Neural cell (in vitro differentiated cells): Measurements from ENCODE around the gene OSBPL1A. TPM values are rescaled to one million over a fixed set of nuclear protein-coding genes. Genes with fewer than 3 reads are reported as not detected.

Experiments used
- H2AFZ ChIP-seq: fragments of 200-600, 300-800 bp; sonication (generic), shearing (Covaris generic); 2 replicates; pipeline ENCODE4 v1.6.0; 2014; ENCODE audit warnings: low read depth, mild to moderate bottlenecking, antibody characterized with exemption, low read length, moderate library complexity
- H3F3A ChIP-seq: fragments of 200-600 bp; shearing (Covaris generic); 2 replicates; pipeline ENCODE4 v1.6.1; 2016; ENCODE audit warnings: mild to moderate bottlenecking, moderate library complexity, mixed read lengths, antibody characterized with exemption, low read length; ENCODE audit not compliant: insufficient read depth, poor library complexity, severe bottlenecking
- H3K27ac ChIP-seq: fragments of 200-600, 300-800 bp; sonication (generic), shearing (Covaris generic); 2 replicates; pipeline ENCODE4 v1.5.1; 2014; ENCODE audit warnings: mild to moderate bottlenecking, low read length, moderate library complexity
- H3K27me3 ChIP-seq: fragments of 300-800, 200-600 bp; sonication (generic), shearing (Covaris generic); 2 replicates; pipeline ENCODE4 v1.6.0; 2014; ENCODE audit warnings: mild to moderate bottlenecking, low read depth, low read length, moderate library complexity; ENCODE audit not compliant: insufficient read depth
- H3K36me3 ChIP-seq: fragments of 300-800, 200-600 bp; sonication (generic), shearing (Covaris generic); 2 replicates; pipeline ENCODE4 v1.5.1; 2014; ENCODE audit warnings: mild to moderate bottlenecking, antibody characterized with exemption, low read length, moderate library complexity; ENCODE audit not compliant: insufficient read depth
- H3K4me2 ChIP-seq: fragments of 300-800, 200-600 bp; sonication (generic), shearing (Covaris generic); 2 replicates; pipeline ENCODE4 v1.6.0; 2014; ENCODE audit warnings: mild to moderate bottlenecking, low read length
- H3K4me3 ChIP-seq: fragments of 300-800, 200-600 bp; sonication (generic), shearing (Covaris generic); 2 replicates; pipeline ENCODE4 v1.5.1; 2014; ENCODE audit warnings: mild to moderate bottlenecking, low read length, moderate library complexity
- H3K79me2 ChIP-seq: fragments of 200-600 bp; shearing (Covaris generic); replicated peaks from 2 replicates; pipeline ENCODE4 v1.6.0; 2014; ENCODE audit warnings: mild to moderate bottlenecking, low read length, moderate library complexity; ENCODE audit not compliant: insufficient read depth
- H3K9ac ChIP-seq: fragments of 300-800, 200-600 bp; sonication (generic), shearing (Covaris generic); 2 replicates; pipeline ENCODE4 v1.6.1; 2016; ENCODE audit warnings: mild to moderate bottlenecking, low read length, mixed read lengths
- H3K9me2 ChIP-seq: fragments of 200-600 bp; shearing (Covaris generic); 2 replicates; pipeline ENCODE4 v1.6.1; 2016; ENCODE audit warnings: mild to moderate bottlenecking, low read length, mixed read lengths; ENCODE audit not compliant: insufficient read depth
- H3K9me3 ChIP-seq: fragments of 200-600, 300-800 bp; sonication (generic), shearing (Covaris generic); 2 replicates; pipeline ENCODE4 v1.6.1; 2016; ENCODE audit warnings: mild to moderate bottlenecking, mixed run types, low read length, moderate library complexity, mixed read lengths
- H4K20me1 ChIP-seq: fragments of 200-600 bp; shearing (Covaris generic); 2 replicates; pipeline ENCODE4 v1.6.1; 2016; ENCODE audit warnings: mild to moderate bottlenecking, mixed run types; ENCODE audit not compliant: insufficient read depth
- EP300 ChIP-seq: fragments of 450-650 bp; conservative IDR thresholded peaks from 2 replicates; pipeline ENCODE4 v1.6.1; 2014; ENCODE audit warnings: antibody characterized with exemption, mild to moderate bottlenecking, moderate library complexity; ENCODE audit not compliant: poor library complexity, severe bottlenecking
- EZH2 ChIP-seq: fragments of 200-600, 300-800 bp; shearing (Covaris generic), sonication (generic); IDR thresholded peaks from 2 replicates; pipeline ENCODE4 v1.6.1; 2014; ENCODE audit warnings: antibody characterized with exemption, low read length, borderline replicate concordance, mild to moderate bottlenecking; ENCODE audit not compliant: insufficient read depth, poor library complexity, severe bottlenecking
- MXI1 ChIP-seq: fragments of 450-650 bp; conservative IDR thresholded peaks from 2 replicates; pipeline ENCODE4 v1.6.1; 2014; ENCODE audit warnings: antibody characterized with exemption, mild to moderate bottlenecking; ENCODE audit not compliant: poor library complexity, severe bottlenecking
- POLR2AphosphoS5 ChIP-seq: IDR thresholded peaks from 2 replicates; pipeline ENCODE4 v1.6.1; 2012
- RAD21 ChIP-seq: fragments of 450-650 bp; conservative IDR thresholded peaks from 2 replicates; pipeline ENCODE4 v1.6.1; 2014; ENCODE audit warnings: antibody characterized with exemption, mild to moderate bottlenecking, moderate library complexity
- SMC3 ChIP-seq: fragments of 450-650 bp; conservative IDR thresholded peaks from 2 replicates; pipeline ENCODE4 v1.6.1; 2014; ENCODE audit warnings: antibody characterized with exemption, mild to moderate bottlenecking, moderate library complexity; ENCODE audit not compliant: poor library complexity
- TAF1 ChIP-seq: IDR thresholded peaks from 2 replicates; pipeline ENCODE4 v1.6.1; 2012; ENCODE audit warnings: low read depth
- polyA plus RNA-seq: library from polyadenylated mRNA; depleted of rRNA; stranded (reverse); fragments of >200 nt; gene quantifications from 2 replicates; pipeline ENCODE4 v1.2.3, GENCODE V29; 2014
- TF ChIP-seq, protein P1 (sequence below): IDR thresholded peaks from 2 replicates; pipeline ENCODE4 v1.6.1; 2012; ENCODE audit warnings: borderline replicate concordance
- TF ChIP-seq, protein P2 (sequence below): fragments of 450-650 bp; IDR thresholded peaks from 2 replicates; pipeline ENCODE4 v1.5.1; 2014; ENCODE audit warnings: antibody characterized with exemption, mild to moderate bottlenecking, moderate library complexity; ENCODE audit not compliant: poor library complexity, severe bottlenecking

The OSBPL1A gene
- polyA plus RNA-seq, 1 donor from 2014 or later, result 24.9 TPM

DNA sequence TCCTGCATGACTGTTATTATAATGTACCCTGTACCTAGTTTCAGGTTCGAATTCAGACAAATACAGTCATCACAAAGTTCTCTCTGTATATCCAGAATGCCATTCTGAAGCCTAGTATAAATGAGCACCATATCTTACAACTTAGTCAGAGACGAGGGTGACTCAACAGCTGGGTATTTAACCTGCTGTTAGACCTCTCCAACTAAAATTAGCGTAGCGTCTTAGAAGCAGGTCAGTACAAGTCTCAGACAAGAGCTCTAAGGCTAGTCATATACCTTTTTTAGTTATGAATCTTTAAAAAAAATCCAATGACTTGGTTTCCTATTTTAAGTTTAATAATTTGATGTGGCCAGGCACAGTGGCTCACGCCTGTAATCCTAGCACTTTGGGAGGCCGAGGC lies 184.7 kb downstream of the OSBPL1A start:
- Histone ChIP-seq H3K9me3 (no peaks in the 10 kb centered on the region), H3K4me3 (no peak overlapping the region), H3K79me2 (no peaks in the 10 kb centered on the region), H4K20me1 (no peaks in the 10 kb centered on the region), H3K4me2 (no peak overlapping the region), H3K27me3 (no peaks in the 10 kb centered on the region), H3F3A (no peaks in the 10 kb centered on the region), H3K36me3 (no peaks in the 10 kb centered on the region), H2AFZ (no peak overlapping the region), H3K9me2 (no peaks in the 10 kb centered on the region), H3K27ac (no peak overlapping the region), H3K9ac (no peak overlapping the region)
- no peak for TF ChIP-seq EP300
- TF ChIP-seq, protein P1, sequence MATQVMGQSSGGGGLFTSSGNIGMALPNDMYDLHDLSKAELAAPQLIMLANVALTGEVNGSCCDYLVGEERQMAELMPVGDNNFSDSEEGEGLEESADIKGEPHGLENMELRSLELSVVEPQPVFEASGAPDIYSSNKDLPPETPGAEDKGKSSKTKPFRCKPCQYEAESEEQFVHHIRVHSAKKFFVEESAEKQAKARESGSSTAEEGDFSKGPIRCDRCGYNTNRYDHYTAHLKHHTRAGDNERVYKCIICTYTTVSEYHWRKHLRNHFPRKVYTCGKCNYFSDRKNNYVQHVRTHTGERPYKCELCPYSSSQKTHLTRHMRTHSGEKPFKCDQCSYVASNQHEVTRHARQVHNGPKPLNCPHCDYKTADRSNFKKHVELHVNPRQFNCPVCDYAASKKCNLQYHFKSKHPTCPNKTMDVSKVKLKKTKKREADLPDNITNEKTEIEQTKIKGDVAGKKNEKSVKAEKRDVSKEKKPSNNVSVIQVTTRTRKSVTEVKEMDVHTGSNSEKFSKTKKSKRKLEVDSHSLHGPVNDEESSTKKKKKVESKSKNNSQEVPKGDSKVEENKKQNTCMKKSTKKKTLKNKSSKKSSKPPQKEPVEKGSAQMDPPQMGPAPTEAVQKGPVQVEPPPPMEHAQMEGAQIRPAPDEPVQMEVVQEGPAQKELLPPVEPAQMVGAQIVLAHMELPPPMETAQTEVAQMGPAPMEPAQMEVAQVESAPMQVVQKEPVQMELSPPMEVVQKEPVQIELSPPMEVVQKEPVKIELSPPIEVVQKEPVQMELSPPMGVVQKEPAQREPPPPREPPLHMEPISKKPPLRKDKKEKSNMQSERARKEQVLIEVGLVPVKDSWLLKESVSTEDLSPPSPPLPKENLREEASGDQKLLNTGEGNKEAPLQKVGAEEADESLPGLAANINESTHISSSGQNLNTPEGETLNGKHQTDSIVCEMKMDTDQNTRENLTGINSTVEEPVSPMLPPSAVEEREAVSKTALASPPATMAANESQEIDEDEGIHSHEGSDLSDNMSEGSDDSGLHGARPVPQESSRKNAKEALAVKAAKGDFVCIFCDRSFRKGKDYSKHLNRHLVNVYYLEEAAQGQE, result no peak
- no peak for TF ChIP-seq RAD21
- no peak for TF ChIP-seq EZH2
- TF ChIP-seq, protein P2, sequence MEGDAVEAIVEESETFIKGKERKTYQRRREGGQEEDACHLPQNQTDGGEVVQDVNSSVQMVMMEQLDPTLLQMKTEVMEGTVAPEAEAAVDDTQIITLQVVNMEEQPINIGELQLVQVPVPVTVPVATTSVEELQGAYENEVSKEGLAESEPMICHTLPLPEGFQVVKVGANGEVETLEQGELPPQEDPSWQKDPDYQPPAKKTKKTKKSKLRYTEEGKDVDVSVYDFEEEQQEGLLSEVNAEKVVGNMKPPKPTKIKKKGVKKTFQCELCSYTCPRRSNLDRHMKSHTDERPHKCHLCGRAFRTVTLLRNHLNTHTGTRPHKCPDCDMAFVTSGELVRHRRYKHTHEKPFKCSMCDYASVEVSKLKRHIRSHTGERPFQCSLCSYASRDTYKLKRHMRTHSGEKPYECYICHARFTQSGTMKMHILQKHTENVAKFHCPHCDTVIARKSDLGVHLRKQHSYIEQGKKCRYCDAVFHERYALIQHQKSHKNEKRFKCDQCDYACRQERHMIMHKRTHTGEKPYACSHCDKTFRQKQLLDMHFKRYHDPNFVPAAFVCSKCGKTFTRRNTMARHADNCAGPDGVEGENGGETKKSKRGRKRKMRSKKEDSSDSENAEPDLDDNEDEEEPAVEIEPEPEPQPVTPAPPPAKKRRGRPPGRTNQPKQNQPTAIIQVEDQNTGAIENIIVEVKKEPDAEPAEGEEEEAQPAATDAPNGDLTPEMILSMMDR, result no peak
- TF ChIP-seq TAF1, result no peak

DNA sequence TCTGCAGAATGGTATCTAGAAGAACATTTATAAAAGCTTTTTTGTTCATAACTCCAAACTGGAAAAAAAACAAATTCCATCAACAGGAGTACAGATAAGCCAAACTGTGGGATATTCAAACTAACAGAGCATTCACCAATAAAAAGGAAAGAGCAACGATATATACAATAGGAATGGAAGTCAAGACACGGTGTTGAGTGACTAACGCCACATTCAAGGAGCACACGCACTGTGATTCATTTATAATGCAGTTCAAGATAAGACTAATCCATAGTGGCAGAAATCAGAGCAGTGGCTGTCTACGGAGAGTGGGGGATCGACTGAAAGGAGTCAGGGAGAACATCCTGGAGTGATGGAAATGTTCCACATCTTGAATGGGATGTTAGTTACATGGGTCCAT lies 188.1 kb downstream of the OSBPL1A start:
- TF ChIP-seq SMC3 (no peak), TAF1 (no peak), RAD21 (no peak), EZH2 (no peak), MXI1 (no peak), EP300 (no peak), POLR2AphosphoS5 (no peak)
- TF ChIP-seq, protein P1, result no peak
- TF ChIP-seq, protein P2, result no peak
- Histone ChIP-seq H2AFZ (no peak overlapping the region), H3K79me2 (no peaks in the 10 kb centered on the region), H3K9me2 (no peaks in the 10 kb centered on the region), H3K27ac (no peak overlapping the region), H3K4me3 (no peak overlapping the region), H3K4me2 (no peak overlapping the region), H3K27me3 (no peaks in the 10 kb centered on the region), H3K9me3 (no peaks in the 10 kb centered on the region), H4K20me1 (no peaks in the 10 kb centered on the region), H3K9ac (no peak overlapping the region), H3F3A (no peaks in the 10 kb centered on the region), H3K36me3 (no peaks in the 10 kb centered on the region)
